Eye (tissue), 1 donor: Measurements from ENCODE around the gene MAP4K5.
"Not testable (repeated sequence)": the region's sequence is repeated elsewhere in the genome, so short reads cannot be mapped to it uniquely, and the experiment has no call there.

ENCODE experiments used
- DNase-seq: peaks from one replicate; pipeline ENCODE4 v3.0.0-alpha.2; 2015

Gene MAP4K5

GRCh38 chr14:50531595-50532501 is 521 bp downstream of the MAP4K5 start:
- peak; percentile 88 for DNase-seq

DNA sequence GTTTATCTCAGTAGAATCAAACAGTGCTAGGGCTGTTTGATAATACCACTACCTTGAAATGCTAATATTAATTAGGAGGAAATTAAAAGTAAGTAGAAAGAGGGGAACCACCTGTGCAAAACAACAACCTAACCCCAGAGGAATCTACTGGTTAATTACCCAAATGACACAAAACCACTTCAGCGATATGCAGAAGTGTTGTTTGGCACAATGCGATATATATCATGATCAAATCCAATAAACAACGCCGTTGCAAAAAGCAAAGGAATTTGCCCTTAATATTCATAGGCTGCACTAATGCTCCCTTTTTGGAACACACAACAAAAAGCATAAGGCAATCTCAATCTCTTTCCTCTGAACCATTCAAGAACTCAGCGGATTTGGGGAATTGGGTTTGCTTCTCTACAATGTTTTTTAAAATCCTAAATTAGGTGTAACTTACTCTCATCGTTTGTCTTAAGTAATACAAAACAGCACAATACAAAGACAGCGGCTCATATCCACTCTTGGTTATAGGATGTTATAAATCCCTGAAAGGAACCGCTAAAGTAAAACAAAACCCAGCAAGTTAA is 1.5 kb downstream of the MAP4K5 start:
- DNase-seq = no peak

DNA sequence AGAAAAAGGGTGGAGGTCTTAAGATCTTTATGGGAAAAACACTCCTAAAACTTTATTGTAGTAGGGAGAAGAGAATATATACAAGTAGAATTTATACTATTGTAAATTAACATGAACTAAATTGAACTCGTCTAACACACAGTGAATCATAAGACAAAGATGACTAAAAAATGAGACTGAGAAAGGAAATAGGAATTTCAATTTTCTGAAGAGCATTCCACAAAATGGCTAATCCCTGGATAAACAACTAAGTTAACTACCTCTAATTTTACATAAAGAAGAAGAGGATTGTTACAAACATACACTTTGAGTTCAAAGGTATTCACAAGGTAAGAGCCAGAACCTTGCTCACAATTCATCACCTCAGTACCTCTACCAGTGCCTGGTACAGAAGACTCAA is 2.0 kb downstream of the MAP4K5 start:
- no peak for DNase-seq

DNA sequence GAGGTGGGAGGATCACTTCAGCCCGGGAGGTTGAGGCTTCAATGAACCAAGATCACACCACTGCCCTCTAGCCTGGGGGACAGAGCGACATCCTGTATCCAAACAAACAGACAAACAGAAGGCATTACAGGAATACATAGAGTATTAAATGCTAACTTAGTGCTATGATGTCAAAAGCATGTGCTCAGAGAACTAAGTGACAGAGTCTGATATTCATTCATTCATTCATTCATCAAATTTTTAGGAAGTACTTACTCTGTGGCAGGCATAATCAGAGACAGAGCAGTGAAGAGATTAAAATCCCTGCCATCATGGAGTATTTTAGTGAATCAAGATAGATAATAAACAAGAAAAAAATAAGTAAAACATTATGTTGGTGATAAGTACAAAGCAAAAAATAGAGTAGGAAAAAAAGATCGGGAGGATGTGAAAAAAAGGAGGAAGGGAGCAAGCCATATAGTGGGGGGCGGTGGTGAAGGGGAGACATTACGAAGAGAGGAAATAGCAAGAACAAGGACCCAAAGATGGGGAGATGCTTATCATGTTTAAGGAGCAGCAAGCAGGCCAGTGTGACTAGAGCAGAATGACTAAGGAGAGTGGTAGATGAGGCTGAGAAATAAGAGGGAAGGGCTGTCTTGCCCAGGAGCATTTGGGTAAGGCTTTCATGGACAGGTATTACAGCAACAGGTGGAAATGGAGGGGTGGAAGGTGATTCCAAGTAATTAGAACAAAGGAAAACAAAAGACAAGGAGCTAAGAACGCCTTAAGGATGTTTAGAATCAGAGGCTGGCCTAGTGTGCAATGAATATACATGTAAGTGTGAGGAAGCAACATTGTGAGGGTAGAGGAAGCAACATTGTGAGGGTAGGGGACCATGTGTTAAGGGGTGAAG is 2.8 kb downstream of the MAP4K5 start:
- no peak for DNase-seq

DNA sequence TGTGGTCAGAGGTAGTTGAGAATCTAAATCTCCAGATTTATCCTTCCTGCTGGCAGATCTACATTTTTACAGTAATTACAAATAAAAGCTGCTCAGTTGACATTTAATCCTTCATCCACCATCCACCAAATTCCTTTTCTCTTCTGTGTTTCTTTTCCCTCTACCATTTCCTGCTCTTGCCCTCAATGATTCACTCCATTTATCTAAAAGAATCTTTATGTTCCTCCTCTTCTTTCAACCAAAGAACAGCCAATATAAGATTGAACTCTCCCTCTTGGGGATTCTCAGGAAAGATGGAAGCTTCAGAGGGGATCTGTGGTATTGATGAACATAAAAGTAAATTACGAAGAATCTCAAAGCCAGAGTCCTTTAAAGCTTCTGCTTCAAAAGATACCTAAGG is 4.4 kb downstream of the MAP4K5 start:
- DNase-seq = no peak

DNA sequence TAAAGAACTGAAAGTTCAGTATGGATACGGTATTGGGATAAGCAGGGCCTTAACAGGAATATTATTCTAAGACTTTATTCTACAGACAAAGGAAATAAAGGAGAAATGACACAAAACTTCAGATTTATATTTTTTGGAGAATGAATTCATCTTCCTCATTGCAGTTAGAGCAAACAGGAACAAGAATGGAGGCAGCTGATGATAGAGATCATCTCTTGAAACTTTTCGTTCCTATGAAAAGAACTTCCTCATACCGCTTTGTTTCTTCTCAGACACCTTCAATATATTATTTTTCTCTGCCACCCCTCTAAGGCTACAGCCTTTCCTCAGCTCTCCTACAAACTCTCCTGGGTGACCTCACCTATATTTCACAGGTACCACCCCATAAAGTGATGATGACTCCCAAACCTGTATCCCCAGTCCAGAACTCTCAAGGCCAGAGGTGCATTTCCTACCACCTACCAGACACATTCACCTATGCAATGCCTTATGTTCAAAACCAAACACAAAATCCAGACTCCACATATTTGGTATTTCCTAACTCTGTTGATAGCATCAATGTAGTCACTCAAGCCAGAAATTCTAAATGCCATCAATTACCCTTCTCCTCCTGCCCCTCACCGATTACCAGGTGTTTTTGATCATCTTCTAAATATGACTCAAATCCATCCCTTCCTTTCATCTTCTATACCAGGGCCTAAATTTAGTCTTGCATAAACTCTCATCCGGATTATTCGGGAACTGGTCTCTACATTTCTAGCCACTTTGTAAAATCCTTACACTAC is 7.4 kb downstream of the MAP4K5 start:
- no peak for DNase-seq

GRCh38 chr14:50524060-50524459 is 8.3 kb downstream of the MAP4K5 start:
- DNase-seq = no peak

DNA sequence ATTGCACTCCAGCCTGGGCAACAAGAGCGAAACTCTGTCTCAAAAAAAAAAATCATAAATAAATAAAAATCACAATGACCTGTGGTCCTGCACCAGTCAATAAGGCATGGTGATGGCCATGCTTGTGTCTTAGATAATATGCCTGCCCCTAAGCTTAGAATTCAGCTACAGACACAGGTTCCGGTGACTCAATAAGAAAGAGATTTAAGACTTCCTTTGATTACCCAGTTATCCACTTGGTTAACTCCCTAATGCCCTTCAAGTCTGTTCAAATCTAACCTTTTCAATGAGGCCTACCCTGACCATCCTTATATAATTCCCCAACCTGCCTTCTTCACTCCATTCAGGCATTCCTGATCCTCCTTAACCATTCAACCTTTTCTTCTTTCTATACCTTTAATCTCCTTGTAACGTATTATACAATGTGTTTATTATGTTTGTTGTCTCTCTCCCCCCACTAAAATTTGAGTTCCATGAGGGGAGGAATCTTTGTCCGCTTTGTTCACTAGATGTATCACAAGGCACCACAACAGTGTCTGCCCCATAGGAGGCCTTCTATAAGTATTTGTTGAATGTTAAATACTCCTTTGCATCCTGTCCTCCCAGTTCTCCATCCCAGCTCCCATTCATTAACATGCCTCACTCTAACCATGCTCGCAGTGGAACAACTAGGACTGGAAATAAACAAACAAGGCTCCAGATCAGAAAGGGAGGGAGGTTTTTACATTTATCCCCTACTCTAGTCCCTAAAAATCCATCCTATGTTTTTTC is 8.9 kb downstream of the MAP4K5 start:
- no peak for DNase-seq

DNA sequence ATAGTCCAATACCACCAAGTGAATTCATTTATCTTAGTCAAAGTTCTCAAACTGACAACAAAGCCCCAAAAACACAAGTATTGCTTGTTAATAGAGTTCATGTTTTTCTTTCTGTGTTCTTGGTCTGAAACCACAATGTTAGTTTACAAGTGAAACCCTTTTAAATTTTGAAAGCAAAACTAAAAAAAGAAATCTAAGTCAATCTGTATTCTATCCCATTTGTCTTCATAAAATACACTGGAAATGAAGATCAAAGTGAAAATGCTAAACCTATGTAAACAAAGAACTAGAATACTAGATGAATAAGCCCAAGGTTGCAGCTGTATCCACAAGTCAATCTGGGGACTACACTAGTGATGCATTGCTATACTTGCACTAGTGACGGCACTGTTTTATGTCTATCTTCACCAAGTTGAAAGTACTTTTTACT is 10.4 kb downstream of the MAP4K5 start:
- no peak for DNase-seq

DNA sequence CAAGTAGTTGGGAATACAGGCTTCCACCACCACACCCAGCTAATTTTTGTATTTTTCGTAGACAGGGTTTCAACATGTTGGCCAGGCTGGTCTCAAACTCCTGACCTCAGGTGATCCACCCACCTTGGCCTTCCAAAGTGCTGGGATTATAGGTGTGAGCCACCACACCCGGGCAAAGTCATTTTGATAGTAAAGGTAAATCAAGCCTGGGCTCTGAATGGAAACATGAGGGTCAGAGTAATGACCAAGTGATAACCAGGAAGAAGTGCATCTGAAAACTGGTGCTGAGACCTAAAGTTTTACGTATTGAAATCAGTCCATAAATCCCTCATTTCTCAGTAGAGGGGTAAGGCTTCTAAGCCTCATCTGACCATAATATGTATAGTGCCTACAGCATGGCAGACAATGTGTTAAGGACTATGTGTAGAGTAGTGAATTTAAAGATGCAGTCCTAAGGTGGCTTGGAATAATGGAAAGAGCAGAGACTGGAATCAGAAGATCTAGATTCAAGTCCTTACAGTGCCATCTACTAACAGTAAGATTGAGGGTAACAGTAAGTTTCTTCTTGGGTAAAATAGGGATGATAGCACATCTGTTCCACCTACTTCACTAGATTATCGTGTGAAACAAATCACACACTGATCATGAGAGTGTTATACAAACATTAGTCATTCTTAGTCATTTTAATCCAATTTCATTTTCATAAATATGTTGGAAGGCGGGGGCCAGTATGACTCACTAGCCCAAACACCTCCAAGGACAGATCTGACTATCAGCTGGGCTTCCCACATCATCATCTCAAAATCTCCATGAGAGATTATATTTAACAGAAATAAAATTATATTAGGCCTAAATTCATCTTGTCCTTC is 11.2 kb downstream of the MAP4K5 start:
- DNase-seq = no peak

GRCh38 chr14:50516091-50516490 is 16.3 kb downstream of the MAP4K5 start:
- DNase-seq = no peak

DNA sequence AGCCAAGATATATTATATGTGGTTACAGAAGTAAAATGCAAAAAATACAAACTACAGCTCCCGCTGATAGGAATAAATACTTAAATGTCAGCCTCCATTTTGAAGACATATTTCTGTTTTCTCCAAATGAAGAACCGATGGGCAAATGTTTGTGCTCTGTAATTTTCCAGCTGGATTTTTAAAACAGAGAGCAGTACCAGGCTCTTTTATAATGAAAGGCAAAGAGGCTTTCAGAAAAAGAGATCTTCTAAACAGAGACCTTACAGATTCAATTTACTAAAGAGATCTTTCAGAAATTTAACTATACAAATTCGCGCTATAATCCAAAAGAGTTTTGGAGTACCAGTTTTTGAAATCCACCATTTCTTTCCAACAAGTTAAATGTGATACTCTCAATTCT is 19.9 kb downstream of the MAP4K5 start:
- no peak for DNase-seq

- DNase-seq = no peak
Observed at GRCh38 chr14:50510157-50510556, 22.2 kb downstream of the MAP4K5 start.

- not testable (repeated sequence) for DNase-seq
Observed at GRCh38 chr14:50507078-50507477, 25.3 kb downstream of the MAP4K5 start.

- DNase-seq = peak; percentile 52
Observed at GRCh38 chr14:50501642-50502041, 30.7 kb downstream of the MAP4K5 start.

DNA sequence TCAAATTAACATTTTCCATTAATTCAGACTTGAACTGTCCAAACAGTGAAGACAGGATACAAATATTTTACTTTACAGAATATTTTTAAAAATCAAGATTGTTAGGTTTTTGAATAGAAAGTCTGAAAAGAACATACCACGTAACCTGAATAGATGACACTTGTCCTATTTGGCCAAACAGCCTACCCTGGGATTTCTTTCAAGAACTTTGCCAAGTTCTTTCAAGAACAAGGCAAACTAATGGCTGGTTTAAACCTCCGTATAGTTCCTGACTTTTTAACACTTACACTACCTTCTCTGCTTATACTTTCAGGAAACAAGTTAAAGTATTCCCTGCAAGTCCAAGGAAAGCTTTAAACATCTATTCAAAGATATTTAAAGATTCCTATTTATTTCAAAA is 35.0 kb downstream of the MAP4K5 start:
- DNase-seq = no peak

GRCh38 chr14:50489851-50490250 is 42.5 kb downstream of the MAP4K5 start:
- no peak for DNase-seq

DNA sequence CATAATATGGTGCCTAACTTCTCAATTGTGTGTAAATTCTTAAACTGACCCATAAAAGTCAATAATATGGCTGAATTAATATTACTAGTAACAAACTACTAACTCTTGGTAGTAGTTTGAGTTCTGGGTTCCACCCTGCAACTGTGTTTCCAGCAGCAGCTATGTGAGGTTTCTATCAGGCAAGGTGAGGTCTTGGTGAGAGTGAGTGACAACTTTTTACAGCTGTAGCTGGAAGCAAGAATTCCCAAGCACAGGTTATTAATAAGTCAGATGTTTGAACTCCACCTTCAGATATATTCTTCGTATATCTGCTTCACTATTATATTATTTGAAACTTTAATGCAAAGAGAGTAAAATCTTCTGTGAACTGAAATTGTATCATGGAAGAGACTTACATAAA is 43.8 kb downstream of the MAP4K5 start:
- no peak for DNase-seq

GRCh38 chr14:50479041-50479440 is 53.3 kb downstream of the MAP4K5 start:
- no peak for DNase-seq

DNA sequence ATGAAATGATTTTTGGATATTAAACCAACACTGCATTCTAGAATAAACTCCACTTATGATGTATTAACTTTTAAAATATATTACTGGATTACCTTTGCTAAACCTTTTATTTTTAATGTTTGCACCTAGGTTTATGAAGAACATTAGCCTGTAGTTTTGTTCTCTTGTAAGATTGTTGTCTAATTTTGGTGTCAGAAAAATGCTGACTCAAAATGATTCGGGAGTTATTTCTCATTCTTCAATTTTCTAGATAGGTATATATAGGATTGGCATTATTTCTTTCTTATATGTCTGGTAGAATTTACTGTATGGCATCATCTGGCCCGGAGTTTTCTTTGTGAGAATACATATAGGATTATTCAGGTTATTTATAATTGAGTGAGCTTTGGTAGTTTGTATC is 54.6 kb downstream of the MAP4K5 start:
- no peak for DNase-seq

DNA sequence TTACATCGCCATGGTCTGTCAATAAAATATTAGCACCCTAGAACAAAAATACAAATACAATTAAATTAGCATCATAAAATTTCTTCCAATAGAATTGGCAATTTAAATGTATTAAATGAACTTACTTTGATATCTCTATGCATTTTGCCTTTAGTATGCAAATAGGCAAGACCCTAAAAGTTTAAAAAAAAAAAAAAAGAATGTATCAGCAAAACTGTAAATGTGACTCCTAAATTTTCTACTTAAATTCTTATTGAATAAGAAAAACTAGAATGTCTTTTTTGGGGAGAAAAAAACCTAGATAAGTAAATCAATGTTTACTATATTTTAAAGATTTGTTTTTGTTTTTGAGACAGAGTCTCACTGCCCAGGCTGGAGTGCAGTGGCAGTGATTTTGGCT is 56.2 kb downstream of the MAP4K5 start:
- DNase-seq = no peak
